SK-N-MC (cell line): Measurements from ENCODE around the gene NRARP.

Experiments used
- EZH2 ChIP-seq: fragments of 200-600 bp; sonication (generic); IDR thresholded peaks from one replicate; pipeline ENCODE4 v1.6.1; 2017; ENCODE audit warnings: antibody characterized with exemption
- FOXP2 ChIP-seq: optimal IDR thresholded peaks from 2 replicates; pipeline ENCODE3; 2011; ENCODE audit warnings: mild to moderate bottlenecking, moderate library complexity; ENCODE audit not compliant: insufficient read depth; ENCODE audit errors: extremely low read length, control extremely low read depth
- POLR2AphosphoS5 ChIP-seq: IDR thresholded peaks from 2 replicates; pipeline ENCODE4 v1.6.1; 2012; ENCODE audit warnings: mild to moderate bottlenecking, low read depth, low read length, borderline replicate concordance

DNA sequence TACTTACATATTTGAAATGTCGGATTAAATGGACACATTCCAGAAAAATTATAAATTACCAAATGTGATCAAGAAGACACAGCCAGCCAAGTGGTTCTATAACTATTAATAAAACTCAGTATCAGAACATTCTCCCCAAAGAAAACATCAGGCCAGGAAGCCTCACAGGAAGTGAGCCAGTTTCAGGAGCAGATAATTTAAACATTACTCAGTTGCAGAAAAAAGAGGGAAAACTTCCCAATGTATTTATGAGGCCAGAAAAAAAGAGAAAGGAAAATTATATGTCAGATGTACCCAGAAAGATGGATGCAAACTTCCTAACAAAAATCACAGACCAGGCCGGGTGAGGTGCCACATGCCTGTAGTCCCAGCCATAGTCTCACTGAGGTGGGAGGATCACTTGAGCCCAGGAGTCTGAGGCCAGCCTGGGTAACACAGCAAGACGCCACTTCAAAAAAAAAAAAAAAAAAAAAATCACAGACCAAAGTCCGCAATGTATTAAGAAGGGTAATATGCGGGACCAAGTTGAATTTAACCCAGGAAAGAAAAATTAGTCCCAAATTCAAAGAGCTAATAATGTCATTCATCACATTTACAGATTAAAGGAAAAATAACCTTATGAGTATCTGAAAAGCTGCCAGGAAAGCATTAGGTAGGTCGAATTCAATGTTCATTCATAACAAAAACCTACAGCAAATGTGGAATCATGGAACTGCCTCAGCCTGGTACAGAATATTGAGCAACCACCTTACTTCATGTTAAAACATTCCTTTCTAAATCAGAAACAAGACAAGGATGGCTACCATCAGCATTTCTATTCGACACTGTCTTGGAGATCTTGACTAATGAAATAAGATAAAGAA, 37.2 kb upstream of the NRARP start:
- TF ChIP-seq FOXP2 (no peak), EZH2 (no peak), POLR2AphosphoS5 (no peak)
